Neutrophil (primary cell): ENCODE results near the gene KCNB1.

Experiments
- H3K27ac ChIP-seq: fragments of 200-600 bp; sonication (generic); 2 replicates; pipeline ENCODE4 v1.5.1; 2016; ENCODE audit warnings: mild to moderate bottlenecking, moderate library complexity
- H3K27me3 ChIP-seq: fragments of 200-600 bp; sonication (generic); 2 replicates; pipeline ENCODE4 v1.6.0; 2016; ENCODE audit warnings: mild to moderate bottlenecking
- H3K36me3 ChIP-seq: fragments of 200-600 bp; sonication (generic); 2 replicates; pipeline ENCODE4 v1.5.1; 2017
- H3K4me1 ChIP-seq, 2 experiments: fragments of 200-600 bp in 1 of 2; sonication (generic) in 1 of 2; 1 replicate in 1 of 2; 2 replicates in 1 of 2; pipeline versions ENCODE4 v1.5.1 to v1.6.1; 2013 to 2016; ENCODE audit warnings: low read depth in 1 of 2, low read length in 1 of 2, mild to moderate bottlenecking in 1 of 2, moderate library complexity in 1 of 2; ENCODE audit not compliant: control insufficient read depth in 1 of 2, insufficient read depth in 1 of 2
- H3K4me3 ChIP-seq, 2 experiments: fragments of 200-600 bp in 1 of 2; sonication (generic) in 1 of 2; 1 replicate in 1 of 2; 2 replicates in 1 of 2; pipeline ENCODE4 v1.5.1; 2013 to 2016; ENCODE audit warnings: low read depth in 1 of 2, low read length in 1 of 2, mild to moderate bottlenecking in 1 of 2, moderate library complexity in 1 of 2
- H3K9me3 ChIP-seq: fragments of 200-600 bp; sonication (generic); 2 replicates; pipeline ENCODE4 v1.5.1; 2016
- TF ChIP-seq, protein P1 (sequence below): fragments of 200-600 bp; sonication (generic); IDR thresholded peaks from 2 replicates; pipeline ENCODE4 v1.5.1; 2016; ENCODE audit warnings: antibody characterized with exemption

The KCNB1 gene

DNA sequence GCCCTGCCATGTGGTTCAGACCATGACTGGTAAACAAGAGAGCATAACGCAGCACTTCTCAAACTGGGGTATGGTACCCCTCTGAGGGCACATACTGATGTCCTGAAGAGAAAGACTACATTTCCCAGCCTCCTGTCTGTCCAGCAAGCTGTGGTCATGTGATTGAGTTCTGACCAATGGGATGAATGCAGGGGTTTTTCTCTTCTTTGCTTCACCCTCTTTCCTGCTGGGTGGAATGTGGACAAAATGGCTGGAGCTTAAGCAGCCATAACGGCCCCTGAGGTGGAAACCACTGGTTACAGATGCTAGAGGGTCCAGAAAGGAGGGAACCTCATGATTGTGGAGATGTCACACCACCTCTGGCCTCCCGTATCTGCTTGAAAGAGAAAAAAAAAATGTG, 19.4 kb upstream of the KCNB1 start:
- Histone ChIP-seq H3K4me3 (no peak overlapping the region), H3K27ac (no peak overlapping the region), H3K36me3 (no peaks in the 10 kb centered on the region), H3K27me3 (peaks cover 79% of the 10 kb centered on the region), H3K4me1 (no peaks in the 10 kb centered on the region), H3K9me3 (no peaks in the 10 kb centered on the region)
- TF ChIP-seq, protein P1, sequence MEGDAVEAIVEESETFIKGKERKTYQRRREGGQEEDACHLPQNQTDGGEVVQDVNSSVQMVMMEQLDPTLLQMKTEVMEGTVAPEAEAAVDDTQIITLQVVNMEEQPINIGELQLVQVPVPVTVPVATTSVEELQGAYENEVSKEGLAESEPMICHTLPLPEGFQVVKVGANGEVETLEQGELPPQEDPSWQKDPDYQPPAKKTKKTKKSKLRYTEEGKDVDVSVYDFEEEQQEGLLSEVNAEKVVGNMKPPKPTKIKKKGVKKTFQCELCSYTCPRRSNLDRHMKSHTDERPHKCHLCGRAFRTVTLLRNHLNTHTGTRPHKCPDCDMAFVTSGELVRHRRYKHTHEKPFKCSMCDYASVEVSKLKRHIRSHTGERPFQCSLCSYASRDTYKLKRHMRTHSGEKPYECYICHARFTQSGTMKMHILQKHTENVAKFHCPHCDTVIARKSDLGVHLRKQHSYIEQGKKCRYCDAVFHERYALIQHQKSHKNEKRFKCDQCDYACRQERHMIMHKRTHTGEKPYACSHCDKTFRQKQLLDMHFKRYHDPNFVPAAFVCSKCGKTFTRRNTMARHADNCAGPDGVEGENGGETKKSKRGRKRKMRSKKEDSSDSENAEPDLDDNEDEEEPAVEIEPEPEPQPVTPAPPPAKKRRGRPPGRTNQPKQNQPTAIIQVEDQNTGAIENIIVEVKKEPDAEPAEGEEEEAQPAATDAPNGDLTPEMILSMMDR, result no peak

DNA sequence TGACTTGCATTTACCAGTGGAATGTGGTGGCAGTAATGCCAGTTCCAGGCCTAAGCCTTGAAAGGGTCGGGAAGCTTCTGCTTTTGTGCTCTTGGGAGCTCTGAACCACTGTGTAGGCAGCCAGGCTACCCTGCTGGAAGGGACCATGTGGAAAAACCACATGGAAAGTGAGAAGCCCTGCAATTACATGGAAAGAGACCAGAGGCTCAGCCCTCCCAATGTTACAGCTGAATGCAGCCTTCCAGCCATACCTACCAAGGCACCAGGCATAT, 14.9 kb upstream of the KCNB1 start:
- Histone ChIP-seq H3K4me1 (no peaks in the 10 kb centered on the region), H3K4me3 (no peak overlapping the region), H3K9me3 (no peaks in the 10 kb centered on the region), H3K27me3 (peaks cover 75% of the 10 kb centered on the region), H3K27ac (no peak overlapping the region), H3K36me3 (no peaks in the 10 kb centered on the region)
- TF ChIP-seq, protein P1, result no peak

DNA sequence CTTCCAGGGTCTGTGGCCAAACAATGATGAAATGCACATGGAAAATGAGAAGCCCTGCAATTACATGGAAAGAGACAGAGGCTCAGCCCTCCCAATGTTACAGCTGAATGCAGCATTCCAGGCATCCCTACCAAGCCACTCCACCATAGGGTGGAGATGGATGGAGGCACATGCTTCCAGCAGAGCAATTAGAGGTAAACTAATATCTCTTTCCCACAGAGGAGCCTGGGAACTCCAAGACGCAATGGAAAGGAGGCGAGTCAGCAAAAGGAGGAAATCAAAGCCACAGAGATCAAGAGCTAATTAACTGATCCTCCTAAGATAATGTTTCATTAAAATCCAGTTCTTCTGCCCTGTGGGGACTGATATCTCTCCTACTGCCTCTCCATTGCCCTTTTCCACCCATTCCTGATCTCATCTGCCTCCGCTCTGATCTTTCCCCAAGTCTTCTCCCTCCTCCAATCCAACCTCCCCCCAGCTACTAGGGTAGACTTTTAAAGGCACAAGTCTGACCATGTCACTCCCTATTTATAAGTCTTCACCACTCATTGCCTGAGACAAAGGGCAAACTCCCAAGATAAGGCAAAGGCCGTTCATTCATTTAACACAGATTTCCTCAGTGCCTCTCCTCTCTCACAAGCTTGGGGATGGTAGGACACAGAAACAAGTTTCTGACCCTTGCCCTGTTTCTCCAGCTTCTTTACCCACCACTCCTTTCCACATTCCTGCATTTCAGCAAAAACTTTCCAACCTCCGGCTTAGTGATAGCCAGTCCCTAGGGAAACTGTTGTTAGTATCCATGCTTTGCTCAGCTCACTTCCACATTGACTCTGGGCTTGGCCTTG, 14.3 kb upstream of the KCNB1 start:
- peaks cover 75% of the 10 kb centered on the region for H3K27me3 ChIP-seq
- H3K36me3 ChIP-seq, result no peaks in the 10 kb centered on the region
- H3K4me1 ChIP-seq, result no peaks in the 10 kb centered on the region
- TF ChIP-seq, protein P1, result no peak
- no peaks in the 10 kb centered on the region for H3K9me3 ChIP-seq
- no peak overlapping the region for H3K4me3 ChIP-seq
- no peak overlapping the region for H3K27ac ChIP-seq

DNA sequence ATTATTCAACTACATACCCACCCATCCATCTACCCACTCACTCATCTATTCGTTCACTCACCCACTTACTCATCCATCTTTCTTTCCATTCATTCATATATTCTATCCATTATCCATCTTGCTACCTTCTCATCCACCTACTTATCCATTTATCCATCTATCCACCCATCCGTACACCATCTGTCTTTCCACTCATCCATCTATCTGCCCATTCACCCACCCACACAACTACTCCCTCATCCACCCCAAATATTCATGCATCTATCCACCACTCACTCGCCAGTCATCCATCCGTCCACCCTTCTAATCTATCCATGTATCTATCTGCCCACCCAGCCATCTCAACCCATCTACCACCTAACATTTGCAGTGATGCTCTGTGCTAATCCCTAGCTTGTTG, 13.6 kb upstream of the KCNB1 start:
- no peak overlapping the region for H3K4me3 ChIP-seq
- TF ChIP-seq, protein P1, result no peak

DNA sequence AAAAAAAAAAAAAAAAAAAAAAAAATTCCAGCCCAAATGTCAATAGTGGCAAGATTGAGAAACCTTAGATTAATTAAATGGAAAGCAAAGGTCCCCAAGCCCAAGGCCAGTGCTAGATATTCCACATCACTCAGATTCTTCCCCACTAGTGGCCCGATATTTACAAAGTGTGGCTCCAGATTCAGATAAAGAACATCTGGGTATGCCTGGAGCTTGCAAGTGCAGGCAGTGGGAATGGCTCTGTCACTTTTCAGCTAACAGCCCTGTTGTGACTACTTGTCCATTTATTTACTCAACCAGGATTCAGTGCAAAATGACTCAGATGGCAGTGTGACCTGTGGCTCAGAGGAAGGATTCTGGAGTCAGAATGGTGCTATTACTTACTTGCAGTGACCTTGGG, 8.2 kb upstream of the KCNB1 start:
- Histone ChIP-seq H3K4me3 (no peak overlapping the region), H3K27me3 (peaks cover 83% of the 10 kb centered on the region), H3K9me3 (no peaks in the 10 kb centered on the region), H3K27ac (no peak overlapping the region), H3K4me1 (no peaks in the 10 kb centered on the region), H3K36me3 (no peaks in the 10 kb centered on the region)
- TF ChIP-seq, protein P1, result no peak

More for the DNA sequence above, 13.6 kb upstream of the KCNB1 start:
- H3K36me3 ChIP-seq, result no peaks in the 10 kb centered on the region
- peaks cover 80% of the 10 kb centered on the region for H3K27me3 ChIP-seq
- H3K4me1 ChIP-seq, result no peaks in the 10 kb centered on the region
- no peaks in the 10 kb centered on the region for H3K9me3 ChIP-seq
- H3K27ac ChIP-seq, result no peak overlapping the region
